ENCODE measurements around the gene CAMTA2.

CAMTA2 gene

GRCh38 chr17:5024604-5025003, 37.1 kb upstream of the CAMTA2 start:
- no peaks in the 10 kb centered on the region for H3K9me3 ChIP-seq
- H3K4me3 ChIP-seq (ENCODE audit: low read depth in 1 of 2, low read length in 1 of 2): no peak overlapping the region
- TF ChIP-seq CTCF (IDR thresholded peaks at IDR 0.05): no peak
- H3K27ac ChIP-seq: no peak overlapping the region
- no peaks in the 10 kb centered on the region for H3K27me3 ChIP-seq
- H3K36me3 ChIP-seq: peaks cover 47% of the 10 kb centered on the region
- peaks cover 10 to 11% of the 10 kb centered on the region in 2 experiments for H3K4me1 ChIP-seq (ENCODE audit: control insufficient read depth in 1 of 2, insufficient read depth in 1 of 2, low read depth in 1 of 2, low read length in 1 of 2)

GRCh38 chr17:5023588-5024147, 36.2 kb upstream of the CAMTA2 start:
- H3K4me3 ChIP-seq (ENCODE audit: low read depth in 1 of 2, low read length in 1 of 2): no peak overlapping the region
- no peak for TF ChIP-seq CTCF (IDR thresholded peaks at IDR 0.05)
- peaks cover 4 to 5% of the 10 kb centered on the region in 2 experiments for H3K4me1 ChIP-seq (ENCODE audit: control insufficient read depth in 1 of 2, insufficient read depth in 1 of 2, low read depth in 1 of 2, low read length in 1 of 2)
- H3K27me3 ChIP-seq: no peaks in the 10 kb centered on the region
- H3K36me3 ChIP-seq: peaks cover 55% of the 10 kb centered on the region
- no peak overlapping the region for H3K27ac ChIP-seq
- H3K9me3 ChIP-seq: no peaks in the 10 kb centered on the region

- TF ChIP-seq CTCF (IDR thresholded peaks at IDR 0.05): no peak
- H3K36me3 ChIP-seq: peaks cover 70% of the 10 kb centered on the region
- no peaks in the 10 kb centered on the region for H3K27me3 ChIP-seq
- peaks cover 4 to 5% of the 10 kb centered on the region in 2 experiments for H3K4me1 ChIP-seq (ENCODE audit: control insufficient read depth in 1 of 2, insufficient read depth in 1 of 2, low read depth in 1 of 2, low read length in 1 of 2)
- no peaks in the 10 kb centered on the region for H3K9me3 ChIP-seq
- H3K27ac ChIP-seq: no peak overlapping the region
- no peak overlapping the region for H3K4me3 ChIP-seq (ENCODE audit: low read depth in 1 of 2, low read length in 1 of 2)
Observed at GRCh38 chr17:5022171-5022711, 34.8 kb upstream of the CAMTA2 start.

GRCh38 chr17:5020502-5021023, 33.1 kb upstream of the CAMTA2 start:
- Histone ChIP-seq H3K36me3 (peaks cover 82% of the 10 kb centered on the region), H3K4me3 (ENCODE audit: low read depth in 1 of 2, low read length in 1 of 2) (no peak overlapping the region), H3K4me1 (ENCODE audit: control insufficient read depth in 1 of 2, insufficient read depth in 1 of 2, low read depth in 1 of 2, low read length in 1 of 2) (peaks cover 4 to 5% of the 10 kb centered on the region in 2 experiments), H3K9me3 (no peaks in the 10 kb centered on the region), H3K27ac (no peak overlapping the region), H3K27me3 (no peaks in the 10 kb centered on the region)
- no peak for TF ChIP-seq CTCF (IDR thresholded peaks at IDR 0.05)

GRCh38 chr17:5019475-5019956, 32.0 kb upstream of the CAMTA2 start:
- Histone ChIP-seq H3K27me3 (no peaks in the 10 kb centered on the region), H3K4me3 (ENCODE audit: low read depth in 1 of 2, low read length in 1 of 2) (no peak overlapping the region), H3K9me3 (no peaks in the 10 kb centered on the region), H3K36me3 (peaks cover 88% of the 10 kb centered on the region), H3K27ac (no peak overlapping the region), H3K4me1 (ENCODE audit: control insufficient read depth in 1 of 2, insufficient read depth in 1 of 2, low read depth in 1 of 2, low read length in 1 of 2) (peaks cover 4 to 5% of the 10 kb centered on the region in 2 experiments)
- no peak for TF ChIP-seq CTCF (IDR thresholded peaks at IDR 0.05)
